A673 (cell line): ENCODE measurements around the gene PTPRR.

Source experiments
- EZH2 ChIP-seq: fragments of 200-600 bp; sonication (generic); IDR thresholded peaks from 2 replicates; pipeline ENCODE4 v1.6.1; 2017; ENCODE audit warnings: borderline replicate concordance, low read depth, mild to moderate bottlenecking, mixed read lengths, antibody characterized with exemption, low read length; ENCODE audit not compliant: poor library complexity, severe bottlenecking
- TF ChIP-seq, protein P1 (sequence below): fragments of 300-800, 200-600 bp; sonication (generic); conservative IDR thresholded peaks from 2 replicates; pipeline ENCODE4 v1.5.1; 2017; ENCODE audit warnings: low read depth, mild to moderate bottlenecking, antibody characterized with exemption, low read length, moderate library complexity, mixed read lengths

- TF ChIP-seq, protein P1, sequence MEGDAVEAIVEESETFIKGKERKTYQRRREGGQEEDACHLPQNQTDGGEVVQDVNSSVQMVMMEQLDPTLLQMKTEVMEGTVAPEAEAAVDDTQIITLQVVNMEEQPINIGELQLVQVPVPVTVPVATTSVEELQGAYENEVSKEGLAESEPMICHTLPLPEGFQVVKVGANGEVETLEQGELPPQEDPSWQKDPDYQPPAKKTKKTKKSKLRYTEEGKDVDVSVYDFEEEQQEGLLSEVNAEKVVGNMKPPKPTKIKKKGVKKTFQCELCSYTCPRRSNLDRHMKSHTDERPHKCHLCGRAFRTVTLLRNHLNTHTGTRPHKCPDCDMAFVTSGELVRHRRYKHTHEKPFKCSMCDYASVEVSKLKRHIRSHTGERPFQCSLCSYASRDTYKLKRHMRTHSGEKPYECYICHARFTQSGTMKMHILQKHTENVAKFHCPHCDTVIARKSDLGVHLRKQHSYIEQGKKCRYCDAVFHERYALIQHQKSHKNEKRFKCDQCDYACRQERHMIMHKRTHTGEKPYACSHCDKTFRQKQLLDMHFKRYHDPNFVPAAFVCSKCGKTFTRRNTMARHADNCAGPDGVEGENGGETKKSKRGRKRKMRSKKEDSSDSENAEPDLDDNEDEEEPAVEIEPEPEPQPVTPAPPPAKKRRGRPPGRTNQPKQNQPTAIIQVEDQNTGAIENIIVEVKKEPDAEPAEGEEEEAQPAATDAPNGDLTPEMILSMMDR, result no peak
- TF ChIP-seq EZH2, result no peak
Observed at GRCh38 chr12:70648191-70648590, 272.3 kb downstream of the PTPRR start.
